ACC112 (cell line): Measurements from ENCODE around the gene PSME2.

Experiments used
- H2AFZ ChIP-seq: fragments of 200-600 bp; sonication (generic); one replicate; pipeline ENCODE4 v1.6.0; 2017; ENCODE audit warnings: antibody characterized with exemption, low read length; ENCODE audit not compliant: unreplicated experiment
- H3K27ac ChIP-seq: fragments of 200-600 bp; sonication (generic); 2 replicates; pipeline ENCODE4 v1.5.1; 2014; ENCODE audit warnings: low read depth, mild to moderate bottlenecking, antibody characterized with exemption, low read length, moderate library complexity
- H3K27me3 ChIP-seq: fragments of 200-600 bp; sonication (generic); 2 replicates; pipeline ENCODE4 v1.6.1; 2014; ENCODE audit warnings: mild to moderate bottlenecking, antibody characterized with exemption, low read length, moderate library complexity, mixed read lengths; ENCODE audit not compliant: insufficient read depth
- H3K36me3 ChIP-seq: fragments of 200-600 bp; sonication (generic); 2 replicates; pipeline ENCODE4 v1.6.1; 2016; ENCODE audit warnings: mild to moderate bottlenecking, antibody characterized with exemption, low read length, moderate library complexity, mixed read lengths; ENCODE audit not compliant: insufficient read depth
- H3K4me1 ChIP-seq: fragments of 200-600 bp; sonication (generic); one replicate; pipeline ENCODE4 v1.6.1; 2016; ENCODE audit warnings: low read length, mixed read lengths; ENCODE audit not compliant: insufficient read depth, unreplicated experiment, control insufficient read depth
- H3K4me3 ChIP-seq: fragments of 200-600 bp; sonication (generic); 2 replicates; pipeline ENCODE4 v1.5.1; 2014; ENCODE audit warnings: mild to moderate bottlenecking, low read depth, low read length
- H3K79me2 ChIP-seq: fragments of 200-600 bp; sonication (generic); one replicate; pipeline ENCODE4 v1.6.0; 2016; ENCODE audit warnings: low read length; ENCODE audit not compliant: control insufficient read depth, unreplicated experiment, insufficient read depth

The PSME2 gene

DNA sequence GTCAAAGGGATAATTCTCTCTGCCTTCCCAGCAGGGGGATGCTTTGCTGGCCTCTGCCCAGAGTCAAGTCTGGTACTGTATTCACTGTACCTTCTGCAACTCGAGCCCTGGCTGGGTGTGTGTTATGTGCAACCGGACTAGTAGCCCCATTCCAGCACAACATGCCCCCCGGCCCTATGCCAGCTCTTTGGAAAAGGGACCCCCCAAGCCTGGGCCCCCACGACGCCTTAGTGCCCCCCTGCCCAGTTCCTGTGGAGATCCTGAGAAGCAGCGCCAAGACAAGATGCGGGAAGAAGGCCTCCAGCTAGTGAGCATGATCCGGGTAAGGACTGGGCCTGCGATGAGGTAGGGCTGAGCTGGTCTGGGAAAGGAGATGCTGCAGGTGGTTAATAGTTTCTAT, 4.2 kb upstream of the PSME2 start:
- Histone ChIP-seq H3K79me2 (peaks cover 36% of the 10 kb centered on the region), H3K27me3 (no peaks in the 10 kb centered on the region), H3K27ac (no peak overlapping the region), H3K36me3 (peaks cover 23% of the 10 kb centered on the region), H3K4me1 (peaks cover 7% of the 10 kb centered on the region), H3K4me3 (no peak overlapping the region), H2AFZ (no peak overlapping the region)

DNA sequence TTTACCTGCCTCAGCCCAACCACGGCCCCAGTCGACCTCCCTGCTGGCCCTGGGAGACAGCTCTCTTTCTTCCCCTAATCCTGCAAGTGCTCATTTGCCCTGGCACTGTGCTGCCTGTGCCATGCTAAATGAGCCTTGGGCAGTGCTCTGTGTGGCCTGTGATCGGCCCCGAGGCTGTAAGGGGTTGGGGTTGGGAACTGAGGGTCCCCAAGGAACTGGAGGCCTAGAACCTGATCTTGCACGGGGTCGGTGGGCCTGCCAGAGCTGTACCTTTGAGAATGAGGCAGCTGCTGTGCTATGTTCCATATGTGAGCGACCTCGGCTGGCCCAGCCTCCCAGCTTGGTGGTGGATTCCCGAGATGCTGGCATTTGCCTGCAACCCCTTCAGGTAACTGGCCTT, 3.7 kb upstream of the PSME2 start:
- Histone ChIP-seq H3K36me3 (peaks cover 19% of the 10 kb centered on the region), H3K4me3 (no peak overlapping the region), H3K27me3 (no peaks in the 10 kb centered on the region), H3K4me1 (peaks cover 12% of the 10 kb centered on the region), H3K27ac (no peak overlapping the region), H3K79me2 (peaks cover 41% of the 10 kb centered on the region), H2AFZ (no peak overlapping the region)

DNA sequence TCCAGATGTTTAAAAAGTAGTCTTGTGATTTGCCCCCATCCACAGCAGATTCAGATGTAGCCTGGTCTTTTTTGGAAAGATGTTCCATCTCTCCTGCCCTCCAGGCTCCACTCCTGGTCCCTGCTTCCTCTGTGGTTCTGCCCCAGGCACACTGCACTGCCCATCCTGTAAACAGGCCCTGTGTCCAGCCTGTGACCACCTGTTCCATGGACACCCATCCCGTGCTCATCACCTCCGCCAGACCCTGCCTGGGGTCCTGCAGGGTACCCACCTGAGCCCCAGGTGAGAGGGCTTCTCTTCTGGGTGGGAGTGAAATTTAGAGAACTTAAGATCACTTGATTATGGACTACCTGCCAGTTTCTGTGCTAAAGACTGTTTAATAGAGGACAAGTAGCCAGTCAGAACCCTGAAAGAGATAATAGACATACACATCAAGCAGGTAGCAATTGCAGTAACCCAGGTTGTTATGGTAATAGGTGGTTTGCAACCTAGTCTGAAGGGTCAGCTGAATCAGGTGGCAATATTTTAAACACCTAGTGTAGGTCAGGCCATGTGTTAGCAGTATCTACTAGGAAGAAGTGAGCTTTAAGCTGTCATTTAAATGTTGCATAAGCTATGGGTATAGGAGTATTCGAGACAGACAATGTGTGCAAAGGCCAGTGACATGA, 3.0 kb upstream of the PSME2 start:
- Histone ChIP-seq H3K79me2 (peaks cover 47% of the 10 kb centered on the region), H2AFZ (no peak overlapping the region), H3K4me1 (peaks cover 18% of the 10 kb centered on the region), H3K27me3 (no peaks in the 10 kb centered on the region), H3K27ac (no peak overlapping the region), H3K36me3 (peaks cover 24% of the 10 kb centered on the region), H3K4me3 (no peak overlapping the region; the same call in 1 of the 2 replicates)

DNA sequence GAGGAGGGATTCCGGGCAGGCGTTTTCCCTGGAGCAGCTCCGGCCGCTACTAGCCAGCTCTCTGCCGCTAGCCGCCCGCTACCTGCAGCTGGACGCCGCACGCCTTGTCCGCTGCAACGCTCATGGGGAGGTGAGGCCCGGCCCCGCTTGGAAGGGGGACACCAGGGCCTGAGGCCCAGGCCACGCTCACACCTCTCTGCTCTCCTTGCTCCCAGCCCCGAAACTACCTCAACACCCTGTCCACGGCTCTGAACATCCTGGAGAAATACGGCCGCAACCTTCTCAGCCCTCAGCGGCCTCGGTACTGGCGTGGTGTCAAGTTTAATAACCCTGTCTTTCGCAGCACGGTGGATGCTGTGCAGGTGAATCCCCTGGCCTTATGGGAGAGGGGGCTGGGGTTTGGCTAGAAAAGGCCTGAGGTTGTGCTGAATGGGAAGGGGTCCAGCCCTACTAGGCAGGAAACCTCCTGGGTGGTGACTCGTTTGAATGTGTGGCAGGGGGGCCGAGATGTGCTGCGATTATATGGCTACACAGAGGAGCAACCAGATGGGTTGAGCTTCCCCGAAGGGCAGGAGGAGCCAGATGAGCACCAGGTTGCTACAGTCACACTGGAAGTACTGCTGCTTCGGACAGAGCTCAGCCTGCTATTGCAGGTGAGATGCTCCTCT, 1.5 kb upstream of the PSME2 start:
- H3K4me1 ChIP-seq = peaks cover 34% of the 10 kb centered on the region
- H3K27me3 ChIP-seq = no peaks in the 10 kb centered on the region
- H2AFZ ChIP-seq = no peak overlapping the region
- 0 out of 2 replicates have a peak overlapping the region, but pooled peaks have one; percentile 6 for H3K27ac ChIP-seq
- H3K36me3 ChIP-seq = peaks cover 35% of the 10 kb centered on the region
- H3K4me3 ChIP-seq = peak overlapping the region; percentile 92
- H3K79me2 ChIP-seq = peaks cover 54% of the 10 kb centered on the region

DNA sequence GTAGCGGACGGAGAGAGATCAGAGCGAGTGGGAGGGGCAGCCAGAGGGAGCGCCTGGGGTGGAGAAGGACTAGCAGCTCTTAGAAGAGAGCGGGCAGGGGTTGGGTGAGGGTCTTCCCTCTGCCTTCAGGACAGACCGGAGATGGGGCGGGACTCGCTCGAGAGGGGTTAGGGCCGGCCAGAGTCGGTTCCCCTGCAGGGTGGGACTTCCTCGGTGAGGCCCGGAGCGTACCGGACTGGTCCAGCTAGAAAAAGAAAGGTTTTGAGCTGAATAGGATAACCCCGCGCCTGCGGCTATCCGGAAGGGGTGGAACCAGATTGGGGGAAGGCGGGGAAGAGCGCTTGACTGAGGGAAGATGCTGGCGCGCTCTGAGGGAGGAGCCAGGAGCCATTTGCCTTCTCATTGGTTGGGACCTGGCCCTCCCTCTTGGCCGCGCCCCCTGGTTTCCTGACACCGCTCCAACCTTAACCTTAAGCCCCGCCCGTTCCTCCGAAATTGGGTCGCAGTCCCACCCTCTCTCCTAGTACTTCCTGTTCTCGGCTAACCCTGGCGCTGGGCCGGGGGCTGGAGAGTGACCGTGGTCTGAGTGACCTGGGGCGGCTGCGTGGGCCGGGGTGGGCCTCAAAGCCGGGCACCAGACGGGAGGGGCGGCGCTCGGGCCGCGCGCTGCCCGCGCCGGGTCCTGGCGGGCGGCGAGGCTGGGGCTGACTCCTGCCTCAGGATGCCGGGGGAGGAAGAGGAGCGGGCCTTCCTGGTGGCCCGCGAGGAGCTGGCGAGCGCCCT, 759 bp upstream of the PSME2 start, which contains the start of gene RNF31:
Gene RNF31, plus strand, starts transcription at position 521 of the 783 bp plus-strand sequence. Its CDS starts 201 bp downstream, at position 722.
- peak within 1 kb of the TSS; percentile 92 for H3K4me3 ChIP-seq

DNA sequence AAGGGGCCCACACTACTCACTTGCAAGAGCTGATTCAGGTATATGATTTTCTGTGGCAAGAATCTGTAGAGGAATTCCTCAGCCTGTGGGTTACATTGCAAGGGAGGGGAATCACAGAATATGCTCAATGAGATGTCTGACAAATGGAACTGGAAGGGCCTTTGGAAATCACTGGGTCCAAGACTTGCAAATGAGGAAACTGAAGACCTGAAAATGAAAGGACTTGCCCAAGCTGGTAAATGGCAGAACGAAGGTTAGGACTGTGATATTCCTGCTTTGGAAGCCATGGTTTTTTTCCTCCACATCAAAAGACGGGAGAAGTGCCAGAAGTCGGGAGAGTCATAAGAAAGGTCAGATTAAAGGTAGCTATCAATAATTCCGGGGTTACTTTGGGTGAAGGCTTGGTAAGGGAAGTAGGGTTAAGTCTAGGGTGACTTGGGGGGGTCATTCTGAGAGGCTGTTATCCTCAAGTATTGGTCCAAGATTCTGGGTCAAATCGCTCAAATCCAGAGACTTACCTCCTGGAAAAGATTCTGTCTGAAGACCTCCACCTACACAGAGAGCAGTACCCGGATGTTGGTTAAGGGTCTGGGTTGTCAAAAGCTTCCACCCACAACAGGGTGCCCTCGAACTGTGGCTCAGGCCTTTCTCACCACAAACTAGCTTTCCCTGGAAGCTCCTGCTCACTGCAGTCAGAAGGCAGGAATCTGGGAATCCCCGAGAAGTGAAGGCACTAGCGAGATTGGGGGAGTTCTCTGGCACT, 539 bp downstream of the PSME2 start:
- Histone ChIP-seq H3K27me3 (no peaks in the 10 kb centered on the region), H3K4me1 (peaks cover 37% of the 10 kb centered on the region), H3K79me2 (peaks cover 57% of the 10 kb centered on the region), H3K36me3 (peaks cover 26% of the 10 kb centered on the region), H2AFZ (peak overlapping the region; percentile 48), H3K4me3 (peak overlapping the region; percentile 92), H3K27ac (peak overlapping the region; percentile 86)

More for the DNA sequence above, 759 bp upstream of the PSME2 start, which contains the start of gene RNF31:
- Histone ChIP-seq H3K27me3 (no peaks in the 10 kb centered on the region), H3K79me2 (peaks cover 54% of the 10 kb centered on the region), H3K4me1 (peaks cover 37% of the 10 kb centered on the region), H3K36me3 (peaks cover 39% of the 10 kb centered on the region), H3K27ac (peak within 1 kb of the TSS; percentile 86), H2AFZ (peak within 1 kb of the TSS; percentile 72)

DNA sequence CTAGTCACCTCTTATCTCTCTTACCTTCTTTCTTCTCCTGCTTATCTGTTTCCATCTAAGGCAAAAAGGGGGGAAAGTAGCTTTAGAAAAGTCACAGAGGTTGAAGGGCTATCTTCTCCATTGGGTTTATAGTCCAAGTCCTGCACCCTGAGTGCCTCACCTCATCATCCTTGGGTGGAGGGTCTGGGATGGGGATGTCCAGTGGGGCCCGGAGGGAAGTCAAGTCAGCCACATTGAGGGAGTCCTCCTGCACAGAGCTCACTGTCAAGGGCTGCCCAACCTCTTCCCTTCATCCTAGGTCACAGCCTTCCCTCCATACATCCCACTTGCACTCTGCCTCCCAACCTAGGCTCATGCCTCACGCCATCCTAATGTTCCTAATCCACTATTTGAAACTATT, 1.2 kb downstream of the PSME2 start:
- Histone ChIP-seq H3K27me3 (no peaks in the 10 kb centered on the region), H3K79me2 (peaks cover 61% of the 10 kb centered on the region), H3K36me3 (peaks cover 26% of the 10 kb centered on the region), H3K4me1 (peaks cover 37% of the 10 kb centered on the region), H3K27ac (peak overlapping the region; percentile 86), H2AFZ (no peak overlapping the region), H3K4me3 (peak overlapping the region; percentile 92)

DNA sequence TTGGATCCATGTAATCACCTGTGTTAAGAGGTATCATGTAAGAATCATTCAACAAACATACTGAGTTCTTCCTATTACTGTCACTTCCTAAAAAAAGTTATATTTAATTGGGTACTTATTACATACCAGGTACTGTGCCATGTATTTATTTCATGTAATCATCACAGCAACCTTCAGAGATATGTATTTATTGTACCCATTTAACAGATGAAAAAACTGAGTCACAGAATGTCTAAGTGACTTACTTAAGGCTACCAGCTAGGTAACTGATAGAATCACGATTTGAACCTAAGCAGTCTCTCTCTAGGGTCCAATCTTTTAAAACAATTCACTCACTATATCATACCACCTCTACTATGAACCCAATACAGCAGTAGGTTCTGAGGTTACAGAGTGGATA, 2.0 kb downstream of the PSME2 start:
- Histone ChIP-seq H3K4me3 (peak overlapping the region; percentile 92), H3K36me3 (peaks cover 23% of the 10 kb centered on the region), H2AFZ (no peak overlapping the region), H3K4me1 (peaks cover 41% of the 10 kb centered on the region), H3K27ac (peak overlapping the region; percentile 68; the same call in 1 of the 2 replicates), H3K27me3 (no peaks in the 10 kb centered on the region), H3K79me2 (peaks cover 59% of the 10 kb centered on the region)

DNA sequence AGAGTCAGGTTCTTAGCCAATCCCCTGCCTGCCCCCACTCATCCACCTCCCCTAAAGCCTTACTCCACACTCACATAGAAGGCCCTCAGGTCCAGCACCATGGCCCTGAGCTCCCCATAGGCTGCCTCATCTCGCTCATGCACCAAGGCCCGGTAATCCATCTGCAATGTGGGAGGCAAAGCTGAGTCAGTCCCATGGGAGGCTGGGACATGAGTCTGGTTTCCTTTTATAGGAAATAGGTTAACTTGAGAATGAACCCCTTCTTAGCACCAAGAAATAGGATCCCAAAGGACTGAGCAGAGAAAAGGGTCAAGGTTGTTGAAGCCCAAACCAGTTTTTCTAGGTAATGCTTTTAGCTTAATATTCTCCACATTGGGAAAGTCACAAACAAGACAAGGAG, 2.9 kb downstream of the PSME2 start:
- Histone ChIP-seq H3K27me3 (no peaks in the 10 kb centered on the region), H3K36me3 (peaks cover 26% of the 10 kb centered on the region), H3K4me3 (peak overlapping the region; percentile 40), H3K27ac (peak overlapping the region; percentile 68), H3K79me2 (peaks cover 60% of the 10 kb centered on the region), H3K4me1 (peaks cover 48% of the 10 kb centered on the region), H2AFZ (no peak overlapping the region)
